HTR-8/SVneo (cell line): ENCODE results near the gene CCDC92.

Experiments
- DNase-seq: peaks from one replicate; pipeline ENCODE4 v3.0.0; 2011; ENCODE audit warnings: low spot score, mixed read lengths; ENCODE audit not compliant: insufficient read length
- FAIRE-seq: peaks from 2 replicates; lab custom pipeline; 2011; peaks lifted over from hg19 to GRCh38; lab: Jason Lieb, UNC

CCDC92 gene

DNA sequence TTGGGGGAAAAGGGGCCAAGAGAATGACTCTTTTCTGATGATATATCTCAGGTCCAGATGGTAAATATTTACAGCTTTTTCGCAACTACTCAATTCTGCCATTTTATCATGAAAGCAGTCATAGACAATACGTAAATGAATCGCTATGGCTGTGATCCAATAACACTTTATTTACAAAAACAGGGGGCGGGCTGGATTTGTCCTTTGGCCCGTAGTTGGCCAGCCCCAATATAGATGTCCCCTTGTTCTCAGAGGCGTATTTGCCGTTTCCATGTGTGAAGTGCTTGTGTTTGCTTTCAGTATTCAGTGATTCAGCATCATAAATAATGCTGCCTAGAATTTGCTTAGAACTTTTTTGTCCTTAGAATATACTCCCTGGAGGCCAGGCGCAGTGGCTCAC lies 77.2 kb downstream of the CCDC92 start:
- DNase-seq (no peak), FAIRE-seq (no peak)

DNA sequence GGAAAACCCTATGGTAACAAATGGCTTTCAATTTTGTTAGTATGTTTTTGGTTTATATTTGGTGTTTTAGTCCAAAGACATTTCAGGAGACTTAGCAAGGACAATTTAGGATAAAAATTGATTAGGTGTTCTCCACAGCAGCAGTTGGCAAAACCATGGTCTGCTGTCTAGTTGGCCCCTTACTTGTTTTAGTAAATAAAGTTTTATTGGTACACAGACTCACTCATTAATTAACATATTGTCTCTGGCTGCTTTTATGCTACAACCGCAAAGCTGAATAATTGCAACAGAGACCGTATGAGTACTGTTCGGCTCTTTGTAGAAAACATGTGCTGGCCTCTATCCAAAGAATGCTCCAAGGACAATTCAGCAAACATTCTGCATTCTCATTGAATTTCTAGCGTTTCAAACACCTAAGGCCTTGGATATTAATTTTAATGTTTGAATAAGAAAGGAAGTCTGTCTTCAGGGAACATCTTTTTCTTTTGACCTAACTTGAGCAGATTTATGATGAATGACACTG lies 77.7 kb downstream of the CCDC92 start:
- no peak for FAIRE-seq
- no peak for DNase-seq

- no peak for FAIRE-seq
Observed at GRCh38 chr12:123893276-123893675, 79.4 kb downstream of the CCDC92 start.

GRCh38 chr12:123892853-123893252 lies 79.8 kb downstream of the CCDC92 start:
- FAIRE-seq, result no peak
- DNase-seq, result no peak

More at GRCh38 chr12:123893276-123893675, 79.4 kb downstream of the CCDC92 start:
- no peak for DNase-seq

GRCh38 chr12:123892180-123892559 lies 80.5 kb downstream of the CCDC92 start:
- no peak for DNase-seq
- no peak for FAIRE-seq

- DNase-seq (no peak), FAIRE-seq (no peak)
Observed at GRCh38 chr12:123891516-123892179, 81.0 kb downstream of the CCDC92 start.

DNA sequence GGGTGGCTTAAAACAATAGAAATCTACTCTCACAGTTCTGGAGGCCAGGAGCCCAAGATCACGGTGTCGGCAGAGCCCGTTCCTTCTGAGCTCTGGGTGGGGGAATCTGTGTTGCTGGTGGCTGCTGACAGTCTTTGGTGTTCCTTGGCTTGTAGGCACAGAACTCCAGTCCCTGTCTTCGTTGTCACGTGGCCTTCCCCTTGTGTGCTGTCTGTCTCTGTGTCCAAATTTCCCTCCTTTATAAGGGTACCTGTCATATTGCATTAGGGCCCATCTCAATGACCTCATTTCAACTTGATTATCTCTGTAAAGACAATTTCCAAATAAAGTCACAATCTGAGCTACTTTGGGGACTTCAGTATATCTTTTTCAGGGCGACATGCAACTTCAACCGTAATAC lies 81.6 kb downstream of the CCDC92 start:
- FAIRE-seq (no peak), DNase-seq (no peak)

- DNase-seq (no peak), FAIRE-seq (no peak)
Observed at GRCh38 chr12:123890536-123890902, 82.1 kb downstream of the CCDC92 start.

DNA sequence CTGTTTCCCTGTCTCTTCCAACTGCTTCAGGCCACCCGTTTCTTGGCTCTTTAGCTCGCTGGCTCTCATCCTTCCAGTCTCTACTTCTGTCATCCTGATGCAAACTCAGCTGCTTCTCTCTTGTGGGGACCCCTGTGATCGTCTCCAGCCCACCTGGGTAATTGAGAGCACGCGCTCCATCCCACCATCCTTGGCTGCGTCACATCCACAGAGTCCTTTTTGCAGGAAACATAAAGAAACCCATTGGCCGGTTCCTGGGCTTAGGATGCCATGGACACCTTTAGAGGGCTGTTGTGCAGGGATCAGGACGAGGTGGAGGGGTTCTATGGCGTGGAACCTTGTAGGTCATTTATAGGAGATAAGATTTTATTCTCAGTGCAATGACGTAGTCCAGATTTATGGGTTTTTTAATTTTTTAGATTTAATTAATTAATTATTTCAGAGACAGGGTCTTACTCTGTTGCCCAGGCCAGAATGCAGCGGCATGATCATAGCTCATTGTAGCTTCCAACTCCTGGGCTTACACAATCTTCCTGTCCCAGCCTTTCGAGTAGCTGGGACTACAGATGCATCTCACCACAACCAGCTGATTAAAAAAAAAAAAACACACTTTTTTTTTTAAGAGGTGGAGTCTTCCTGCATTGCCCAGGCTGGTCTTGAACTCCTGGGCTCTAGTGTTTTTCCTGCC lies 82.6 kb downstream of the CCDC92 start:
- no peak for DNase-seq
- FAIRE-seq, result no peak

GRCh38 chr12:123888989-123889388 lies 83.6 kb downstream of the CCDC92 start:
- FAIRE-seq (no peak), DNase-seq (no peak)

GRCh38 chr12:123886931-123887582 lies 85.6 kb downstream of the CCDC92 start:
- DNase-seq (no peak), FAIRE-seq (no peak)

DNA sequence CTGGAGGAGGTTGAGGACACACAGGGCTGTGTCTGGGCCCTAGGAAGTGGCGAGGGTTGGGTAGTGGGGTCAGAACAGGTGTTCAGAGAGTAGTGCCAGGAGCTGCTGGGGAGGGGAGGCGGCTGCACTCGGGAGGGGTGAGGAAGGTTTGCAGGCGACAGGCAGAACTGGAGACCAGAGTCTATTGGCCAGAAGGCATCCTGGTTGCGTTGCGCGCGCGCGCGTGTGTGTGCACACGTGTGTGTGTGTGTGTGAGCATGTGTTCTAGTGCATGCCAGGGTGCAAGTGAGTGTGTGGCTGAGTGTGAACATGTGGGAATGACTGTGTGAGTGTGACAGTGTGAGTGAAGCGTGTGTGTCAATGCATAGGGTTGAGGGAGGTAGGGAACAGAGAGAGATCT lies 86.4 kb downstream of the CCDC92 start:
- FAIRE-seq (peak; percentile 4), DNase-seq (no peak)
